Heart left ventricle (tissue), 16 donors: Measurements from ENCODE around the gene TNIP1. TPM values are rescaled to one million over a fixed set of nuclear protein-coding genes. Genes with fewer than 3 reads are reported as not detected.
A peak's percentile ranks its signal among the peaks of the same experiment; 100 is the strongest.

Source experiments
- ATAC-seq, 4 donors: fragments of 200-7000 bp; cut with Tn5 transposase; one replicate each; pipeline ENCODE4 v1.9.1; 2020 to 2022; ENCODE audit warnings: moderate library complexity in 4 of 4, mild to moderate bottlenecking in 3 of 4, moderate number of reproducible peaks in 1 of 4
- DNase-seq, 5 donors: peaks; one replicate each; pipeline ENCODE4 v3.0.0-alpha.2; 2020
- H3K27ac ChIP-seq, 12 donors: fragments of 200-600 bp; sonication (generic) in 4 of 12; one replicate each; pipeline versions ENCODE4 v1.5.0 to v1.8.0; 2016 to 2022; ENCODE audit warnings: mild to moderate bottlenecking in 2 of 12
- H3K27me3 ChIP-seq, 9 donors: fragments of 200-600 bp; sonication (generic) in 2 of 9; one replicate each; pipeline versions ENCODE4 v1.5.1 to v1.8.0; 2016 to 2022; ENCODE audit warnings: mild to moderate bottlenecking in 3 of 9
- H3K36me3 ChIP-seq, 9 donors: fragments of 200-600 bp; sonication (generic) in 2 of 9; one replicate each; pipeline versions ENCODE4 v1.5.0 to v1.8.0; 2018 to 2022; ENCODE audit warnings: mild to moderate bottlenecking in 2 of 9
- H3K4me1 ChIP-seq, 12 donors: fragments of 200-600 bp; sonication (generic) in 4 of 12; one replicate each; pipeline versions ENCODE4 v1.5.0 to v1.8.0; 2016 to 2022; ENCODE audit warnings: mild to moderate bottlenecking in 3 of 12
- H3K4me3 ChIP-seq, 12 donors: fragments of 200-600 bp; sonication (generic) in 4 of 12; one replicate each; pipeline versions ENCODE4 v1.5.0 to v1.8.0; 2017 to 2022; ENCODE audit warnings: mild to moderate bottlenecking in 9 of 12, moderate library complexity in 4 of 12
- H3K9me3 ChIP-seq, 12 donors: fragments of 200-600 bp; sonication (generic) in 4 of 12; one replicate each; pipeline versions ENCODE4 v1.5.0 to v1.8.0; 2016 to 2022; ENCODE audit warnings: mild to moderate bottlenecking in 1 of 12
- POLR2A ChIP-seq, 2 donors: fragments of 450-650 bp; IDR thresholded peaks; one replicate each; pipeline ENCODE4 v1.6.1; 2017; ENCODE audit warnings: antibody characterized with exemption in 2 of 2, mild to moderate bottlenecking in 2 of 2, moderate library complexity in 2 of 2
- WGBS, 4 donors: extraction: QIAGEN DNeasy Blood & Tissue Kit in 2 of 4; methylation state at CpG; one replicate each; pipeline versions ENCODE4 v1.1.5 to v1.1.7; 2013 to 2018; 5-methylcytosine and 5-hydroxymethylcytosine counted together
- intact Hi-C, 10 donors: fragments of 100-400 bp; cut with DNase I; formaldehyde crosslinking; loops; one replicate each; pipeline versions ENCODE4 v1.11.1 to v1.14.2; 2022
- polyA plus RNA-seq, 2 donors: library from polyadenylated mRNA; stranded (reverse); fragments of 200-250 nt; gene quantifications; one replicate each; pipeline ENCODE4 v1.2.3, GENCODE V29; 2013
- total RNA-seq, 9 donors: library from RNA; depleted of rRNA in 2 of 9; stranded (reverse); fragments of >200 nt in 2 of 9; fragmentation: NEBNext Ultra II Directional in 3 of 9; extraction: Animal tissue kit (Norgen Biotek cat#: 25700) in 3 of 9; gene quantifications; one replicate each; pipeline versions ENCODE4 v1.1.0 to v1.2.4, GENCODE V29; 2016 to 2023
- TF ChIP-seq, protein P1 (sequence below), 12 donors: fragments of 200-600 bp; sonication (generic) in 4 of 12; IDR thresholded peaks; one replicate each; pipeline versions ENCODE4 v1.5.0 to v1.8.0; 2018 to 2022; ENCODE audit warnings: antibody characterized with exemption in 12 of 12, mild to moderate bottlenecking in 5 of 12
- donor health status: ischemic (EF 13 %, LVEDD 7.1; RV severe dilation, severe dysfunction).
- donor health status: healthy with polysubstance abuse.
- donor health status: DM: no; HTN: yes; CAD: no.
- donor health status: DM: no; HTN: no; CAD: no.
- donor health status: ischemic (EF 25% LVEDD 6.9; RV normal size, moderate dysfunction).
- donor health status: ischemic (EF 25% LVEDD 5.7; RV mildly dilated, moderate dysfunction).
- donor health status: healthy.
- donor health status: DM: yes; HTN: yes; CAD: no.
- donor health status: ischemic (EF 35%, LVEDD 5.7; RV mildly dilated, moderate dysfunction).
- donor health status: nonischemic (EF 11% LVEDD 7.7; RV severe dilation, severe dysfunction).
- donor health status: DM: yes; HTN: yes; CAD: no.
- donor health status: PGD.
- donor health status: ischemic (EF 29% LVEDD 5.4; RV normal size, mild dysfunction).
- donor health status: nonischemic (EF 23%, LVEDD 6.1; RV moderate dilation, normal function).

TNIP1 gene
- total and polyA plus RNA-seq, 11 donors: 86.0 to 180 (median 108) TPM

DNA sequence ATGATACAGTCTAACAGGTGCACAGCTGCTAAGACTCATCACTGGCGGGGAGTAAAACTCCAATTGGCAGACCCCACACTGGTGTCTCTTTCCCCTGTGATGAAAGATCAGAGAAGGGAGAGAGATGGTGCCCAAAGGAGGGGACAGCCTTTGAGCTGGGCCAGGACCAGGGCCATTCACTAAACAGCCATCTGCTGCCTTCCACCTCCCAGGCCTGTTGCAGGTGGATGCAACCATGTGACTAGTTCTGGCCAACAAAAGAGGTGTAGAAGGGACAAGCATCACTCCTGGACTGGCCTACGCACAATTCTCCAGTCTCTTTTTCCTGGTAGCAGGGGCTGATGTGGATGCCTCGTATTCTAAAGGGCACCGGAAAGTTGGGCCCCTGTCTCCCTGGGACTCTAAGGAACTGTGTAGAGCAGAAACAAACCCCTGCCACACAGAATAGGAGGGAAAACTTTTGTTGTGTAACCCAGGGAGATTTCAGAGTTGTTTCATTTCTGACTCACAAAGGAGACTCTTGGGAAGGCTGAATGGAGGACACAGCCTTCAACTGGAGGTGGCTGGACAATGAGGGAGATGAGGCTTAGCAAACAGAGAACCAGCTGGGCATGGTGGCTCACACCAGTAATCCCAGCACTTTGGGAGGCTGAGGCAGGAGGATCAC lies 26.9 kb downstream of the TNIP1 start:
- Histone ChIP-seq H3K4me1 (peaks cover 0 to 56% (median 12%) of the 10 kb centered on the region in 12 donors), H3K27ac (no peak overlapping the region), H3K27me3 (no peaks in the 10 kb centered on the region), H3K36me3 (peaks cover 0 to 94% (median 86%) of the 10 kb centered on the region in 9 donors), H3K4me3 (no peak overlapping the region), H3K9me3 (no peaks in the 10 kb centered on the region)
- DNase-seq (no peak), ATAC-seq (no peak)
- WGBS, 4 donors: 89 to 98% (median 94%) methylated on average over 3 to 4 of the region's 4 CpGs
- no peak for TF ChIP-seq POLR2A (IDR thresholded peaks at IDR 0.05)
- TF ChIP-seq, protein P1, sequence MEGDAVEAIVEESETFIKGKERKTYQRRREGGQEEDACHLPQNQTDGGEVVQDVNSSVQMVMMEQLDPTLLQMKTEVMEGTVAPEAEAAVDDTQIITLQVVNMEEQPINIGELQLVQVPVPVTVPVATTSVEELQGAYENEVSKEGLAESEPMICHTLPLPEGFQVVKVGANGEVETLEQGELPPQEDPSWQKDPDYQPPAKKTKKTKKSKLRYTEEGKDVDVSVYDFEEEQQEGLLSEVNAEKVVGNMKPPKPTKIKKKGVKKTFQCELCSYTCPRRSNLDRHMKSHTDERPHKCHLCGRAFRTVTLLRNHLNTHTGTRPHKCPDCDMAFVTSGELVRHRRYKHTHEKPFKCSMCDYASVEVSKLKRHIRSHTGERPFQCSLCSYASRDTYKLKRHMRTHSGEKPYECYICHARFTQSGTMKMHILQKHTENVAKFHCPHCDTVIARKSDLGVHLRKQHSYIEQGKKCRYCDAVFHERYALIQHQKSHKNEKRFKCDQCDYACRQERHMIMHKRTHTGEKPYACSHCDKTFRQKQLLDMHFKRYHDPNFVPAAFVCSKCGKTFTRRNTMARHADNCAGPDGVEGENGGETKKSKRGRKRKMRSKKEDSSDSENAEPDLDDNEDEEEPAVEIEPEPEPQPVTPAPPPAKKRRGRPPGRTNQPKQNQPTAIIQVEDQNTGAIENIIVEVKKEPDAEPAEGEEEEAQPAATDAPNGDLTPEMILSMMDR (IDR thresholded peaks at IDR 0.05): no peak
- intact Hi-C loops: loop anchor here in 7 of 10 donors (2.0 to 5.0 kb wide), 5 partner anchors 108 to 188 kb away; no protein-coding TSS in a partner anchor

DNA sequence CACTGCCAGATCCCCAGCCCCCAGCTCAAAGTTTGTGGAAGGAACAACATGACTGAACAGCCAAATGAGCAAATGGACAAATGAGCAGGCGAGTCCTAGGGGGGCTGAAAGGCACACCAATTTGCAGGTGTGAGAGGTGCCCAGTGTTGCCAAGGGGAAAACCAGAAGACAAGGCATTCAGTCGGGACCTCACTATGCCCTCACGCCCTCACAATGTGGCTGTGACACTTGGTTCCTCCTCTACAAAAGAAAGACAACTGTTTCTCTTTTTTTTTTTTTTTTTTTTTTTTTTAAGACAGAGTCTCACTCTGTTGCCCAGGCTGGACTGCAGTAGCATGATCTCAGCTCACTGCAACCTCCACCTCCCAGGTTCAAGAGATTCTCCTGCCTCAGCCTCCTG lies 28.0 kb downstream of the TNIP1 start:
- Histone ChIP-seq H3K27me3 (no peaks in the 10 kb centered on the region), H3K4me3 (no peak overlapping the region), H3K9me3 (no peaks in the 10 kb centered on the region), H3K27ac (no peak overlapping the region), H3K36me3 (peaks cover 0 to 94% (median 86%) of the 10 kb centered on the region in 9 donors), H3K4me1 (peaks cover 0 to 45% (median 7%) of the 10 kb centered on the region in 12 donors)
- WGBS, 4 donors: 79 to 93% (median 84%) methylated on average over 3 of the region's 3 CpGs
- TF ChIP-seq, protein P1 (IDR thresholded peaks at IDR 0.05): no peak
- TF ChIP-seq POLR2A (IDR thresholded peaks at IDR 0.05): no peak
- intact Hi-C loops: loop anchor here in 7 of 10 donors (1.0 to 5.0 kb wide), 6 partner anchors 62 to 189 kb away; no protein-coding TSS in a partner anchor
- ATAC-seq (no peak), DNase-seq (peak in 1 of 5 donors; percentile 13)

DNA sequence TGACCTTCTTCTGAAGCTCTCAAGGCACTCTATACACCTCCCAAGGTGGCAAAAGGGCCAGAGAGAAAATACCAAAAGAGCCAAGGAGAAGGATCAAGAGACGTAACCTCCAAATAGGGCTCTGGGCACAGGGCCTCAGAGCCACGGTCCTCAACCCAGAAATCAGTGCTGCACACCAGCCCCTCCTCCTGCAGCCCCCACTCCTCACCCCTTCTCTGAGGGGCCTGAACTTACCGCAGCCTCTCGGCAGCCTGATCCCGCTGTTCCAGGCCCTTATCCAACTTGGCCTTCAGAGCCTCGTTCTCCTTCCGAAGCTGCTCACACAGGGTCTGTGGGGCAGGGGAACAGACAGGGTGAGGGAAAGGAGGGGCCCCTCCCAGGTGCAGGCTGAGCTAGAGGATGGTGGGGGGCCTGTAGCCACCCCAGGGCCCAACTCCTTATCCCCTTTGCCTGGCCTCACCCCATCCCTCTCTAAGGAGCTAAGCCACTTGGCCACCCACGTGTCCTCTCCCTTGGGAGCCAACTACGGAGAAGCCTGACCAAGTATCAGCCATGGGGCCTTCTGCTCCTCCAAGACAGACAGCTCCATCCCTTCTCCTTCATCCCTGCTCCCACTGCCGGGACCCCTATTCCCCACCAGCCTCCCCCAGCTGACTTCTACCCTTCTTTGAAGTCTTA lies 28.8 kb downstream of the TNIP1 start:
- TF ChIP-seq, protein P1 (IDR thresholded peaks at IDR 0.05): peak in 1 of 12 donors; percentile 6
- no peak for TF ChIP-seq POLR2A (IDR thresholded peaks at IDR 0.05)
- Histone ChIP-seq H3K4me3 (no peak overlapping the region), H3K27ac (peak overlapping the region in 5 of 12 donors; percentile 23 to 50 (median 39)), H3K27me3 (no peaks in the 10 kb centered on the region), H3K4me1 (peaks cover 0 to 39% (median 7%) of the 10 kb centered on the region in 12 donors), H3K9me3 (no peaks in the 10 kb centered on the region), H3K36me3 (peaks cover 0 to 94% (median 88%) of the 10 kb centered on the region in 9 donors)
- ATAC-seq (peak in 2 of 4 donors; percentile 5 to 18), DNase-seq (peak in 2 of 5 donors; percentile 33 to 46)
- intact Hi-C loops: loop anchor here (1.0 to 5.0 kb wide), 9 partner anchors 63 to 190 kb away; no protein-coding TSS in a partner anchor
- WGBS, 4 donors: 51 to 65% (median 60%) methylated on average over 10 of the region's 10 CpGs
